GM03348 (cell line): ENCODE results near the gene ODAD4.

Source experiments
- DNase-seq: peaks from one replicate; pipeline ENCODE4 v3.0.0; 2012; ENCODE audit warnings: low spot score

Gene ODAD4

GRCh38 chr17:41930009-41930832, at the start of gene ODAD4:
ODAD4 (plus strand) TSS chr17:41930617; CDS start chr17:41930724, 107 bp downstream.
- DNase-seq, result peak; percentile 98

GRCh38 chr17:41882756-41883155, 47.7 kb upstream of the ODAD4 start:
- no peak for DNase-seq

DNA sequence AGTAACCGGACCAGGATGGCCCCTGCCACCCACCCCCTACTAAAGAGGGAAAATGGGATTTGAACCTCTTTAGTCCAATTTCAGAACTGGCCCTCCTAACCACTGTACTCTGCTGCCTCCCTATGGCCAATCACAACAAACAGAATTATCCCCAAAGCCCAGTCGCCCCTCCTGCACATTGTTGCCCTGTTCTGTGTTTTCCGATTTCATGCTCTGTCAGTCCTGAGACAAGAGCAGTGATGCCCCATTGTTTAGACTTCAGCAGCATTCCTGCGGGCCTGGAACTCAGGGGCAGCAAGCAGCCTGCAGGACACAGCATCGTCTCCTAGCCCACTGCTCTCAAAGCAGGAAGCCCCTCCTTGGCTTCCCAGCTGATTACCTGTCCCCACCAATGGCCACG, 44.7 kb upstream of the ODAD4 start:
- no peak for DNase-seq

DNA sequence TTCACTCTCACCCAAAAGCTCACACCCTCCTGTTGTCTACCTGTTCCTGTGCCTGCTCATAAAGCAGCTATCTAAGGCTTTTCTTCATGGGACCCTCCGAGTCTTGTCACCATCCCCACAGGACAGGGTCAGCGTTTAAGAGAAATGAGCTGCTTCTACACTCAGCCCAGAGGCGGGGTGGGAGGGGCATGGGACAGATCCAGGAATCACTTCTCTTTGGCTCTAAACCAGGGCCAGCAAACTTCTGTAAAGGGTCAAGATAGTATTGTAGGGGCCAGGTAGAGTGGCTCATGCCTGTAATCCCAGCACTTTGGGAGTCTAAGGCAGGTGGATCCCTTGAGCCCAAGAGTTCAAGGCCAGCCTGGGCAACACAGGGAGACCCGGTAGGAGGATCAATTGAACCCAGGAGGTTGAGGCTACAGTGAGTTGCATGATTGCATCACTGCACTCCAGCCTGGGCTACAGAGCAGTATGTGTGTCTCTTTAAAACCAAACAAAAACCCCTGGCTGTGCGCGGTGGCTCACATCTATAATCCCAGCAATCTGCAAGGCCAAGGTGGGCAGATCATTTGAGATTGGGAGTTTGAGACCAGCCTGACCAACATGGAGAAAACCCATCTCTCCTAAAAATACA, 42.0 kb upstream of the ODAD4 start:
- no peak for DNase-seq

- DNase-seq, result no peak
Measured at GRCh38 chr17:41891135-41892020, 39.0 kb upstream of the ODAD4 start.

GRCh38 chr17:41892021-41892376, 38.4 kb upstream of the ODAD4 start:
- no peak for DNase-seq

DNA sequence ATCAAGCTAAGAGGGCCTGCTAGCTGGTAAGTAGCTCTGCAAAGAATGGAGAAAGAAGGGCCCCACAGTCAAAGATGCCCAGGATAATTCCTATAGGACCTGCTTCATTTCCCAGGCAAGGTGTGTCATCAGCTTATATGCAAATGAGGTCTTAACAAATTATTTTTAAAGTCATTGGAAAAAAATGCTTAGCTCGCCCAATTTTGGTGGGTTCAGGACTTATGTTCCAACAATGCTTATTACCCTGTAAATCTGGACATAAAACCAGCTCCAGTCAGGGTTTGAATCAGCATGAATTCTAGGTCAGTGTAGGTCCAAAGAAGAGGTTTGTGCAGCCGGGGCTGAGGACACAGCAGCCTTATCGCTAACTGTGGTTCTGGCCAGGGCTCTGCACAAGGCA, 37.0 kb upstream of the ODAD4 start:
- no peak for DNase-seq

DNA sequence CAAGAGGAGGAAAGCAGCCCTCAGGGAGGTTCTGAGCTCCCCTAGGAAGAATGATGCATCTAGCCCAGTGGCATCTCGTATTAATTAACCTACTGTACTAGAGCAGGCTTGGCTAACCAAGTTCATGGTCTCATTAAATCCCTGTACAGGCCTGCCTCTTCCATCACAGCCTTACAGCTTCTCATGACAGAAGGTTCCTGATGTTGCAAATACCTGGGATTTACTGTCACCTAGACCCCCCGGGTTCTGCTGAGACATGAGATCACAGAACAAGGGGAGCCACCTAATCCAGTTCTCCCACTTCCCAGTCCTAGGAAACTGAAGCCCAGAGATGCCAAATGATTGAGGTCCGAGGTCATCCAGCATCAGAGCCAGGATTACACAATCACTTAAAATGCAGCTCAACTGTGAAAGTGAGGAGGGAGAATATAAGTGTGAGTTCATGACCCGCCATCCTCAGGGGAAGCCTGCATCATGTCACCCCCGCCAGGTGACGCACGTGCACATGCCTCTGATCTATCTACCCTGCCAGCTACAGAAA, 35.6 kb upstream of the ODAD4 start:
- peak; percentile 84 for DNase-seq

- peak; percentile 44 for DNase-seq
Measured at GRCh38 chr17:41895617-41896016, 34.8 kb upstream of the ODAD4 start.

DNA sequence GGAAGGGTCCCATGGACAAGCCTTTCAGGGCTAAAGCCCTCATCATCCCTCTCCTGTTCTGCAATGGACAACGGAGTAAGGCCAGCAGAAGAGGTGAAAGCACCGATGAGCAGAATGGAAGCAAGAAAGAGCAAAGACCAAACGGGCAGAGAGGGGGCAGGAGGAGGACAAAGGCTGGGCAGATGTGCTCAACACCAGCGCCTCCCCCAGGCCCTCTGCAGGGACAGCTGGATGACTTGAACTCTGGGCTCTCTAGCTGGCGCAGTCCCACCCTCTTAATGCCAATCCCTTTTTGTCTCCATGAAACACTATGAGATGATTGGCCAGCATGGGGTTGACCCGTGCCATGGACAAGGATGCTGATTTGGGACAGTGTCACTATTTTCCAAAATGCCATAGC, 33.7 kb upstream of the ODAD4 start:
- DNase-seq, result no peak

DNA sequence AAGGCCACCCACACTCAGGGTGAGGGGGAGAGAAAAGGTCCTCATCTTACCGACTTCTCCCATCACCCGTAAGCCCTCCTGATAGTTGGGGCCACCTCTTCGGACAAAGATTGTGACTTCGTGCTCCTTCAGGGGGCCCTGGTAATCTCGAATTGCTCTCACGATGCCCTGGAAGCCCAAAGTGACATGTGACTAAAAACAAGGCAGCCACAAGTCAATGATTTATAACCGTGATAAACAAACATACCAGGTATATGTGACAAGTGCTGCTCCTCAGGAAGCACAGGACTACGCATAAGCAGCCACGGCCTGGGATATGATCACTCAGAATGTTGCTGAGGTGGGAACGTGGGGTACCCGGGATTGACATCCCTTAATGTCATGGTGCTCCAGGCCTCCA, 28.8 kb upstream of the ODAD4 start:
- DNase-seq, result no peak

DNA sequence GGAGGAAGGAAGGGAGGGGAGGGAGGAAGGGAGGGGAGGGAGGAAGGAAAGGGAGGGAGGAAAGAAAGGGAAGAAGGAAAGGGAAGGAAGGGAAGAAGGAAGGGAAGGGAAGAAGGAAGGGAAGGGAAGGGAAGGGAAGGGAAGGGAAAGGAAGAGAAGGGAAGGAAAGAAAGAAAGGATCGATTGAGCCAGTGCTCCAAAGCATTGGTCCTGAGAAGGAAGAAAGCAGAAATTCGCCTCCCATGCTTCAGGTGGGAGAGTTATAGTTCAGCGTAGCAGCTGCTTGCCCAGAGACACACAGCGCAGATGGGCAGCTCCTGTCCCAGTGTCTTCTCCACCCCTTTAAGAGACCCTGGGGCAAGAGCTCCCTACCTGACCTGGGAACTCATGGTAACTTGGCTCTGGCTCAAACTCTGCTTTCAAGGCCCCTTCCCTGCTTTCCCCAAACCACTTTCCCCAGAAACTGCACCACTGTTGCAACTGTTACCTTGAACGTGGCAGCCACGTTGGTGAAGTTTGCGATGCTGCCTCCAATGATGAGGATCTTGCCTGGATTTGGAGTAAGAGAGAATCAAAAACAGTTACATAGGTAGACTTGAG, 26.1 kb upstream of the ODAD4 start:
- DNase-seq, result no peak

DNA sequence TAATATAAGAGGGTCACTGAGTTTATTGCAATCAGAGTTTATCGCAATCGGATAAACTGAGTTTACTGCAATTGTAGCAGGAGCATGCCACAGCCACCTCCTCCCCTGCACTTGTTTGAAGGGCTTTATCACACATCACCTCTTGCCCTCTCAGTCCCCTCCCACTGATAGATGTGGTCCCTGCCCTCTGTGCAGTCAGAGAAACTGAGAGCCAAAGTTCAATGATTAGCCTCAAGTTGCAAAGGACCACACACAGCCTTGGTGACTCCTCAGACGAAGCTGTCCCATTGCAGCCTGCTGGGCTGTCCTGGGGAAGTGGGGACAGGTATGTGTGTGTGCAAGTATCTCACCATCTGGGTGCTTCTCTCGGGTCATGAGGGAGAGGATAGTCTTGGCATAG, 25.2 kb upstream of the ODAD4 start:
- no peak for DNase-seq

GRCh38 chr17:41906465-41907184, 23.8 kb upstream of the ODAD4 start:
- no peak for DNase-seq

DNA sequence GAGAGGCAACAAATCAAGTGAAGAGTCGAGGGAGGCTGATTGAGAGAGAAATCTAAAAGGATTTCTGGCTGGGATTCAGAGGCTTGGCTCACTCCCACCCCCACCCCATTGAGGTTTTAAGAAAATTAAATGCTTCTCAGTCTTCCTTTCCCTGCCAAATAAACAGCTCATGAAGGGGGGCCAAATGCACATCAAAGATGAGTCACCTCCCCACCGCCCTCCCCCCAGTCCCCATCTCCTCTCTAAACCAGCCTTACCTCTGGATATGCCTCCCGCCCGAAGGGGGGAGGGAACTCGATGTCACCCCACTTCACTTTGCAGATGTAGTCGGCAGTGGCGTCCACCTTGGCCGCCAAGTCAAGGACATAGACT, 23.2 kb upstream of the ODAD4 start:
- peak; percentile 74 for DNase-seq

DNA sequence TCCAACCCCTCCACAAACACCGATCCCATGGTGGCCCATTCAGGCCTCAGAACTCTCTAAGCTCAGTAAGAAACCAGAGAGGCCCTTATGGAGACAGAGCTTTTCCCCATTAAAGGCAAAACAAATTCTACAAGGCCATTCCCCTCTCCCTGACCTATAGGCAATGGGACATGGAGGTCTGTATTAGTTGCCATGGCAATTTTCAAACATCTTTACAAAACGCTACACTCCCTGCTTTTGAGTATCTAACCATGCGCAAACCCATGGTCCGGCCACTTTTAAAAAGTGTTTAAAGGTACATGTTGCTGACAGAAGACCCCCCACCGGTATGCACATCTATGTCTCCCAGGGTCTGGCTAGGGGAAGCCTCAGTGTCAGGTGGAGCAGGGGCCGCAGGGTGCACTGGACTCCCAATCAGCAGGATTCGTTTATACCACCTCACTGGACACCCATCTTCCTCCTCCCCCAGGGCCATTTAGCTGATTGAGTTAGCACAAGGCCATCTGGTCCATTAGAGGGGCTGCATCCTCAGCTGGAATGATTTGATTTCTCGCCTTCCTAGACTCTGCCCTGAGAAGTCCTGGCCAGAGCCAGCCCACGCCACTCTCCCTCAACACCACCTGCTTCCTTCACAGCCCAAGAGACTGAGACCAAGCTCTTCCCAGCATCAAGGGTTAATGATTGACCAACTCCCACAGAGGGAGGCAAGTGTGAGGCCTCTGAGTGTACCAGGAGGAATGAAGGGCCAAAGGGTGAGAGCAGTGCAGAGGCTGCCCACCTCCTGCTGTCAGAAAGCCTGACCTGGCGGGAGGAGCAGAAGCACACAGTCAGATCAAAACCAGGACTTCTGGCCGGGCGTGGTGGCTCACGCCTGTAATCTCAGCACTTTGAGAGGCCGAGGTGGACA, 22.5 kb upstream of the ODAD4 start:
- DNase-seq, result no peak

GRCh38 chr17:41909088-41909487, 21.3 kb upstream of the ODAD4 start:
- DNase-seq, result no peak

DNA sequence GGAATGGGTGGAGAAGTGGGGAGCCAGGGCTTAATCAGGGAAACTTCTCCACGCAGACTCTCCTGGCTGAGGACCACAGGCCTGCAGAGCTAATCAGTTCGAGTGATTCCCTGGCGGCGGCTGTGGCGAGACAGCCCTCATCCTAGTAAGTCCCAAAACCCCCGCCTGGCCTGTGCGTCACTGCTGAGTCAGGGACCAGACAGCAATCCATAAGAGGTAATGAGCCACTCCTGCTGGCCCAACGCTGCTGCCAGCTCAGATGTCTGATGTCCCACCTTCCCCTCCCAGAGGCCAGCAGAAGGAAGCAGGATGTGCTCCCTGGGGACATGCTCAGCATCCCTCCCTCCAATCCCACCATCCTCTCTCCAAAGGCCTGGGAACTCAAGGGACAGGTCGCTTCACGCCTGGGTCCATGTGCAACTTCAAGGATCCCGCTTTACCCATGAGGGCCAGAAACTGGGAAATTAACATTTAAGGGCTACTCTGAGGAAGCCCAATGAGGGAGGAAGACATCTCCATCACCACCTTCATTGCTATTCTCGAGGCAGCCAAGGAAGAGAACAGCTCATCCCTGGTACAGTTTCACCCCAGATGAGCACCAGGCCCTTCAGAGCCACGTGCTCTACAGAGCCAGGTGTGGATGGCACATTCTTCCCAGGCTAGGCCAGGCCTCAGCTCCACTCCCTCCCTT, 19.6 kb upstream of the ODAD4 start:
- DNase-seq, result peak; percentile 94

GRCh38 chr17:41912925-41913324, 17.5 kb upstream of the ODAD4 start:
- DNase-seq, result no peak

- DNase-seq, result no peak
Measured at GRCh38 chr17:41913798-41914197, 16.6 kb upstream of the ODAD4 start.
